T-helper 2 cell treated with Interferon-gamma antibody and Interleukin-4, amounts not matched to agents 100 ng/mL and 5 ng/mL, for 36 hours (primary cell): ENCODE results near the gene GALNT7. TPM values are rescaled to one million over a fixed set of nuclear protein-coding genes. Genes with fewer than 3 reads are reported as not detected.
"Not testable (repeated sequence)": the region's sequence is repeated elsewhere in the genome, so short reads cannot be mapped to it uniquely, and the experiment has no call there.

Experiments
- intact Hi-C: fragments of 100-400 bp; cut with micrococcal nuclease; formaldehyde crosslinking; loops from one replicate; pipeline ENCODE4 v1.15.1; 2023
- total RNA-seq: library from RNA; stranded (reverse); gene quantifications from 2 replicates; pipeline ENCODE4 v1.2.3, GENCODE V29; 2022

GALNT7 gene
- total RNA-seq, 1 donor from 2014 or later, result 20.5 TPM

DNA sequence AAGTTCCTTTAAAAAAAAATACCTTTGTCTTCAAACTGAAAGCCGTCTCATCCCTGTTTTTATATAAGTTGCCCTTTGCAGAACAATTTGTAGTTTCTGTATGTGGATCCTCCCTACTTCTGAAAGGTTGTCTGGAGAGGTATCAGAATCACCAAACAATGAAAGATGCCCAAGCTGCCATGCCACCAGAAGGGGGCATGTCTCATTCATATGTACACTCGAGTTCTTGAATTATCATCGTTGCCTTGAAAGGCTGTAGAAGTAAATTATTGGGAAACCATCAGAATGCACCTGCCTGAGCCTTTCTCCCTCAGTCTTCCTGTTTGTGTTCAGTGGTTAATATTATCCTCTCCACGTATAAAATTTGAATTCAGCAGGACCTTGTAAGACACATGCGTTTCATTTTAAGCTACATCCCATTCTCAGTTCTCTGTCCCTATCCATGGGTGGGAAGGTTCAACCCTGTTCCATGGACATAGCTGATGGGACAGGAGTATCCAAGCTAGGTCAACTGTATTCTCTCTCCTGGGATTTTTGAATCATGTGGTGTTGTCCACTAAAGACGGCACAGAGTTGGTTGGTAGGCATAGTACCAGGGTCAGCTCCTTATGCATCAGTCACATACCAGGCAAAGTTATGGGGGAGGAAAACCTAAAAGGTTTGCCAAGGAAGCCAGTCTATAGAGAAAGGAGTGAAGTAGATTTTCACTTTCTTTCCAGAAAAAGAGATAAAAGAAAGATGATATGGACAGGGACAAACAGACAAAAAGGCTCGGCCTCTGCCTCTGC, 24.0 kb downstream of the GALNT7 start:
- intact Hi-C loops, result no loop called here

DNA sequence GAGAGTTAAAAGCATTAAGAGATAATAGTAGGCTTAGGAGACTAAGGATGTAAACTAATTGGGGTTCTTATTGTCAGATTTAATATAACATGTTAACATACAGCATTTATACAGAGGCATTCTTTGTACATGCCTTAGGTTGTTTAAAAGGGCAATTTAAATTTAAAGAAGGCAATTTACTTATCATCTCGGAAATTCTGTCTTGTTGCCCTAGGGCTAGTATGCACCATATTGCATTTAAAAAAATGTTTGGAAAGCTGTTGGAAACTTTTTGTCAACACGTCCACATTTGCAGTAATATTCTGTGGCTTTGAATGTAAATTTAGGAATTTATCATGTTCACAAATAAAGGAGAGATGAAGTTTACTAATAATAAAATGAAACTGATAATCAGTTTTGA, 25.5 kb downstream of the GALNT7 start:
- intact Hi-C loops, result no loop called here

DNA sequence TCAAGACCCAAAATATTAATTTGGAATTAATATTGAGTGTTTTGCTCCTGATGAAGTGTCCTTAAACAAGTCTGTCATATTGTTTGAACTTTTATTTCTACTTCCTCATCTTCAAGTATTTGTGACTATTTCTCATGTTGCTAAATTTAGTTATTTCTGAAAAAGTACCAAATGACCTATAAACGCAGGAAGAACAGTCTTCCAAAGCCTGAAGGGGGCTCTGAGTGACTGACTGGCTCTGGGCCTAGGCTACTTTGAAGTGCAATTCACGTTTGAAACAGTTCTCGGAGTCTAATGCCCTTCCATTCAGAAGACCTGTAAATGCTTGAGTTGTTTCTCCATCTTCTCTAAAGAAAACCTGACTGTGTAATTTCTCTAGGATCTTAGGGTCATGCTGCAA, 26.5 kb downstream of the GALNT7 start:
- intact Hi-C loops, result no loop called here

DNA sequence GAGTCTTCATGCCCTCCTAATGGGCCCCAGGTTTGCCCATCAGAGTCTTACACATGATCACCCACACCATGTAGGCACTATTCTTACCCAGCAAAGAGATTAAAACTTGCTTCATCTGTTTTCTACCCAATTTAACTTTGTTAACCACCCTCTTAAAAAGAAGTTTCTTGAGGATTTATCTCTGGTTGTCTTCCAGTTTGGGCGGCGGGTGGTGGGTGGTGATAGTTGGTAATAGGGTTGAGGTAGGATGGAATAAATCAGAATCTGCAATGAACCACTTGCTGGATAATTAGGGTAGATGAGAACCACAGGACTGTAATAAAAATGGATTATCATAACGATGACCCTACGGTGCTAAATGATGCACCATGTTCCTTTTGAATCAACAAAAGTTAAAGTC, 30.9 kb downstream of the GALNT7 start:
- intact Hi-C loops, result no loop called here

GRCh38 chr4:173200103-173200884, 31.7 kb downstream of the GALNT7 start:
- intact Hi-C loops, result no loop called here

DNA sequence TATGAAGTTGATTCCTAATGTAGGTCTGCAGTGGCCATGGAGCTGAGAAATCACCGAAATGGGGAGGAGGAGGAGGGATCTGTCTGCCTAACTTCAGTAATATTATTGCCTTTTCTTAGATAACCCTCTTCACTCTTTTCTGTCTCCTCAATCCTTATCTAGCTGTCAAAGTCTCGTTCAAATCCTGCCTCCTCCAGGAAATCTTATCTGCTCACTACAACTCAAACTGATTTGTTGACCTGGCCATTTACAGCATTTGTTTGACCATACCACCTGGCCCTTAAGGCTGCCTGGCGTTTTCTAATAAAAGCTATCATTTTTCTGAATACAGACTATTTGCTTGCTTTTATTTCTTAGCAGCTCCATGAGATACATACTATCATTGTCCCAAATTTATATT, 33.8 kb downstream of the GALNT7 start:
- intact Hi-C loops, result no loop called here

- intact Hi-C loops, result no loop called here
Measured at GRCh38 chr4:173205656-173206055, 37.0 kb downstream of the GALNT7 start.

GRCh38 chr4:173208420-173208819, 39.8 kb downstream of the GALNT7 start:
- intact Hi-C loops, result no loop called here

- intact Hi-C loops, result no loop called here
Measured at GRCh38 chr4:173211222-173211621, 42.6 kb downstream of the GALNT7 start.

DNA sequence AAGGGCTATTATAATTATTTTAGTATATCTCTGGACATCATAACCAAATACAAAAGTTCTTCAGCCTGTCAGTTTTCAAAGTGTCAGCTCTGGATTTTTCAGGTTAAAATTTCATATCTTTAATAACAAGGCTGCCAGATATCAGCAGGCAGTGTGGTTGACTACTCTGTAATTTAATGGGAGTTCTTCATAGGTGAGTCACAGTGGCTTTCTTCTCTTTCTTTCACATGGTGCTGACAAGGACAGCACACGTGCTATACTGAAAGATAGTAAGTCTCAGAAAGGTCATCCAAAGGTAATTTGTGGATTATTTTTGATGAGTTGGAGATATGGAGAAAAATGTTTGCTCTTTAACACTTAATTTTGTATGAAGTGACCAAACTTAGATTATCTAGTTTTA, 43.2 kb downstream of the GALNT7 start:
- intact Hi-C loops, result no loop called here

- intact Hi-C loops, result no loop called here
Measured at GRCh38 chr4:173212379-173212778, 43.8 kb downstream of the GALNT7 start.

GRCh38 chr4:173213296-173213695, 44.7 kb downstream of the GALNT7 start:
- intact Hi-C loops, result no loop called here

- intact Hi-C loops, result no loop called here
Measured at GRCh38 chr4:173214231-173214630, 45.6 kb downstream of the GALNT7 start.

GRCh38 chr4:173214661-173215060, 46.0 kb downstream of the GALNT7 start:
- intact Hi-C loops, result no loop called here

DNA sequence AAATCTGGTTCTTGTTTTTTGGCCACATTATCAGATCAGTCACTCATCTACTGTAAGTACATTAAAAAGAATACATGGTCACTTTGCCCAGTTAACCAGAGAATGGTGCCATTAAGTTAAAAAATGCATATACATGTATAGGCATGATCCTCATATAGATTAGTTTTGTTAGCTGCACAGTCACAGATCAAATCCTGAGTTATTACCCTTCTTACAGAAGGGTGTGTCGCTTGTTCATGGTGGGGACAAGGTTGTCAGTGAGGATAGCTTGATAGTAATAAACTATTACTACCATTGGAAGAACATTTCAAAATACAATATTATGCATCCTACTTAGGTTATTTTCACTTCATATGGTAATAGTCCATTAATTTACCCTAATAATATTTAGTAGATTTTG, 48.5 kb downstream of the GALNT7 start:
- intact Hi-C loops, result no loop called here

GRCh38 chr4:173217727-173218126, 49.1 kb downstream of the GALNT7 start:
- intact Hi-C loops, result no loop called here

- intact Hi-C loops, result no loop called here
Measured at GRCh38 chr4:173218411-173219125, 50.0 kb downstream of the GALNT7 start.

GRCh38 chr4:173219126-173219437, 50.5 kb downstream of the GALNT7 start:
- intact Hi-C loops, result not testable (repeated sequence)

DNA sequence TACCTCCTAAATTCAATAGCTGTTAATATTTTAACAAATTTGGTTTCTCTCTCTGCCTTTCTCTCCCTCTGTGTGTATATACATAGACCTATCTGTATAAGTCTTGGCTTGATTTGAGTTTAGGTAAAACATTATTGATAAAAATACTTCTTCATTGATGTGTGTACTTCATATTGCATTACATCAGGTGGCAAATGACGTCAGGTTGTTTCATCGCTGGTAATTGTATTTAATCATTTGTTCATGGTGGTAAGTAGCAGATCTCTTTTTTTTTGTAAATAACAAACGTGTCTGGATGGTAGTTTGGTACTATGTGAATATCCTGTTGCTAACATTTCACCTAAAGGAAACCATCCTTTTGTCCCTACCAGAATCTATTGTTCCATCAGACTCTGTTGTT, 55.1 kb downstream of the GALNT7 start:
- intact Hi-C loops, result no loop called here

DNA sequence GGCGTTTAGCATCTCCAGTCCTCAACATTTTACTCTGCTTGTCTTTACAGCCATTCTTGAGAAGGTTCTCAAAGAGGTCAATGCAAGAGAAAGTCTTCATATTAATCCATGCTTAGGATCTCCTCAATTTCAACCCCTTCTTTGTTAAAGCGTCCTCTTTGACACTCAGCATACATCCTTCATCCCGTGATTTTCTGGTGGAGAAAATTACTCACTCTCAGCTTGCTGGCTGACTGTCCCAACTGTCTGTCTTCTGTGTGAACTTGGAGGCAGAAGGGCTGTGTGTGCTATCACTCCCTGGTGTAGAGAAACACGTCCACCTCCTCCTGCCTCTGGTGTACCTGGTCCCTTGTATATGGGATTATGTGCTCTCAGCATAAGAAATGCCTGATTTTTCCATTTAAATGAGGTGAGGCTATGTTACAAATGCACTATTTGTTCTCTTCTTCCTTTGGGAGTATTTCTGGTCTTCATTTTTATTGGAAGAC, 57.8 kb downstream of the GALNT7 start:
- intact Hi-C loops, result no loop called here

DNA sequence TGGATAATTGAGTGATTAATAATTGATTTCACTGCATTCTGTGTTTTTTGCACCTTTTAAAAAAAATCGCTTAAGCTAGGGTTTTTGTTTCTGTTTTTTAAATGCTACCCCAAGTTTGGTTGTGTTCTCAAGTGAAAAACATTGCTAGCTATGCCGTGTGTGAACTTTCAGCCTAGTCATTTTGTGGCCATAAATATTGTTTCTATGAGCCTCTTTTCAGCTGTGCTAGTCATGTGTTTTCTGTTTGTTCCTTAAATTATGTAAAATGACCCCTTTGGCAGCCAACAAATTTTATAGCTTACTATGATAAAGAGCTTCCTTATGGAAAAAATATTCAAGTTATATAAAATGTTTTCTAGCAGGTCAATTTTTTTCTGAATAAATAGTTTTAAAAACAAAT, 59.1 kb downstream of the GALNT7 start:
- intact Hi-C loops, result no loop called here

DNA sequence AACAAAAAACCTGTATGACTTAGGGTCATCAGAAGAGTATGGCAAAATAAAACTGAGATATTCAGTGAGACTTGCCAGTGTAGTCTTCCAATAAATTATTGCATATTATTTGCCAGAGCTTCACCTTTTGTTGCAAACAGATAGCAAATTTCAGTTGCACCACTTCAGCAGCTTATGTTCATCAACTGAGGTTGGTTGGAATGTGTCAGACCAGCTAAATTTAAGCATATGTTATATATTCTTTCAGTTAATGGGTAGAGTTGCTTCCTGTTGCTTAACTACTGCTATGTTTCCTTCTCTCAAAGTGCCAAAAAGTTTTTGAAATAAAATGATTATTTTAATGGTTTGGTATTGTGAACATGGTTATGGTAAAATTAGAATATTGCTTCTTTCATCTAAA, 61.5 kb downstream of the GALNT7 start:
- intact Hi-C loops, result no loop called here
